ENCODE measurements around the gene SPDYE16.
A peak's percentile ranks its signal among the peaks of the same experiment; 100 is the strongest.
"Not testable (repeated sequence)": the region's sequence is repeated elsewhere in the genome, so short reads cannot be mapped to it uniquely, and the experiment has no call there.

SPDYE16 gene, protein sequence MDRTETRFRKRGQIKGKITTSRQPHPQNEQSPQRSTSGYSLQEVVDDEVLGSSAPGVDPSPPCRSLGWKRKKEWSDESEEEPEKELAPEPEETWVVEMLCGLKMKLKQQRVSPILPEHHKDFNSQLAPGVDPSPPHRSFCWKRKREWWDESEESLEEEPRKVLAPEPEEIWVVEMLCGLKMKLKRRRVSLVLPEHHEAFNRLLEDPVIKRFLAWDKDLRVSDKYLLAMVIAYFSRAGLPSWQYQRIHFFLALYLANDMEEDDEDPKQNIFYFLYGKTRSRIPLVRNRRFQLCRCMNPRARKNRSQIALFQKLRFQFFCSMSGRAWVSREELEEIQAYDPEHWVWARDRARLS

DNA sequence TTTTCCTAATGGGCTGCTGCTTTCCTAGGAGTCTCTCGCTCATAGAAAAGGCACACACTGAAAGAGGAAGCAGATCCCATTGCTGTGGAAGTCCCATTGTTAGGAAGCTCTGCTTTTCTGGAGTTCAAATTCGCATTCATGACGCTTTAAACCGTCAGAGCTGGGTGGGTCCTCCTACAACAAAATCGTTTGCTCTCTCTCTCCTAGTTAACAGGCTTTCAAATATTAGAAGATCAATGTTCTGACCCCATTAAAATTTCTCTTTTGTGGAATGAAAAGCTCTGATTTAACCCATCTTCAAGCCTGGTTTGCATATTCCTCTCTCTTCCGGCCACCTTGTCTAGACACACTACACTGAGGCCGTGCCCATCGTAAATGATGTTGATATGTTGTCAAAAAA, at the start of gene SPDYE16:
TSS of gene SPDYE16 (minus strand) at position 101 of the 400 bp plus-strand sequence. CDS start 1,838 bp downstream, outside the sequence.
- not testable (repeated sequence) for H3K4me1 ChIP-seq (ENCODE audit: control insufficient read depth in 1 of 2, insufficient read depth in 1 of 2, low read depth in 1 of 2, low read length in 1 of 2); H3K4me3 ChIP-seq (ENCODE audit: low read depth in 1 of 2, low read length in 1 of 2); H3K27ac ChIP-seq; H3K27me3 ChIP-seq; H3K36me3 ChIP-seq; H3K9me3 ChIP-seq

DNA sequence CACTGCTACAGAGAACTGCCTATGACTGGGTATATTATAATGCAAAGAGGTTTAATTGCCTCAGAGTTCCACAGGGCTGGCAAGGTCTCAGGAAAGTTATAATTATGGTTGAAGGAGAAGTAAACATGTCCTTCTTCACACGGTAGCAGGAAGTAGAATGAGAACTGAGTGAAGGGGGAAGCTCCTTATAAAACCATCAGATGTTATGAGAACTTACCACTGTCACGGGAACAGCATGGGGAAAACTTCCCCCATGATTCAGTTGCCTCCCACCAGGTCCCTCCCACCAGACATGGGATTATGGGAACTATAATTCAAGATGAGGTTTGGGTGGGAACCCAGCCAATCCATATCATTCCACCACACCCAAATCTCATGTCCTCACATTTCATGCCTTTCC, 49.6 kb upstream of the SPDYE16 start:
- H3K9me3 ChIP-seq; H3K36me3 ChIP-seq; H3K4me3 ChIP-seq (ENCODE audit: low read depth in 1 of 2, low read length in 1 of 2); H3K27me3 ChIP-seq: not testable (repeated sequence)
- peaks cover 17 to 19% of the 10 kb centered on the region in 2 experiments for H3K4me1 ChIP-seq (ENCODE audit: control insufficient read depth in 1 of 2, insufficient read depth in 1 of 2, low read depth in 1 of 2, low read length in 1 of 2)
- peak overlapping the region; percentile 63 for H3K27ac ChIP-seq

DNA sequence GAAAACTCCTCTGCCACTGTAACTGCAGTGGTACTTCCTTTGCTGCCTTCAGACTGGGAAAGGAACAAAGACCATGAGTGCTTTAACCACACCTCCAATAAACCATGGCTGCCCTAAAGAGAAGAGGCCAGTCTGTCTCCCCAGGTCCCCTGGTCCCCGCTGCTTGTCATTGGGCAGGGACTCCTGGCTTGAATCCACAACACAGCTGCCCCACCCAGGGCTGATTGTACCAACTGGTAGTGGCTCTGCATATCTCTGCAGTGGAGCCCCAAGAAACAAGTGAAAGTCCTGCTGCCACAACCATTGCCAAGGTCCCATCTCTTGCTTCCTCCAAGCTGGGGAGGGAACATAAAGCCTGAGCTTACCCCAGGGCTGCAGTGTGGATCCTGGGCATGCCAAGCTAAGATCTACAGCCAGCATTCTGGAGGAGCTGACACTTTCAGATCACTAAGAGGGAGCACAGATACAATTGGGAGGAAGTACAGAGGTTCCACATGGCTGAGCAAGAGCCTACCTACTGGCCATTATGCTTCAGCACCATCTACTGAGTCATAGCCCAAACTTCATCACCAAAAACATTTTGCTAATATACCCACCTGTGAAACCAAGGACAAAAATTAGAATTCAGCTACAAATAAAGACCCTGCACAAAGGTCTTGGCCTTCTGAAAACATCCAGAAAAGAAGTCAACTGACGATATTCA, 48.7 kb upstream of the SPDYE16 start:
- not testable (repeated sequence) for H3K9me3 ChIP-seq; H3K4me3 ChIP-seq (ENCODE audit: low read depth in 1 of 2, low read length in 1 of 2); H3K36me3 ChIP-seq; H3K27me3 ChIP-seq
- peaks cover 20 to 22% of the 10 kb centered on the region in 2 experiments for H3K4me1 ChIP-seq (ENCODE audit: control insufficient read depth in 1 of 2, insufficient read depth in 1 of 2, low read depth in 1 of 2, low read length in 1 of 2)
- H3K27ac ChIP-seq, result peak overlapping the region; percentile 63

DNA sequence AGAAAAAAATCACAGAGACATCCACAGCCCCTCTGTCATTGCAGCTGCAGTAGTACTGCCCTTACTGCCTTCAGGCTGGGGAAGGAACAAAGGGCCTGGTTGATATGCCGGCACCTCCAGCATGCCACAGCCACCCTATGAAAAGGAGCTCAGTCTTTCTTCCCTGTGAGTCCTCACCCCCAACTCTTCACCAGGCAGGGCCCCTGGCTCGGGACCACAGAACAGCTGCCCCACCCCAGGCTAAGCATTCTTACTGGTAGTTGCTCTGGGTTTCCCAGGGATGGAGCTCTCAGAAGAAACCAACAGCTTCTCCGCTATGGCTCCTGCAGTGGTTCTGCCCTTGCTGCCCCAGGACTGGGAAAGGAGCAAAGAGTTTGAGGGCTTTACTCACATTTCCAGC, 47.9 kb upstream of the SPDYE16 start:
- H3K27ac ChIP-seq; H3K27me3 ChIP-seq; H3K4me3 ChIP-seq (ENCODE audit: low read depth in 1 of 2, low read length in 1 of 2); H3K36me3 ChIP-seq; H3K9me3 ChIP-seq: not testable (repeated sequence)
- peaks cover 20 to 22% of the 10 kb centered on the region in 2 experiments for H3K4me1 ChIP-seq (ENCODE audit: control insufficient read depth in 1 of 2, insufficient read depth in 1 of 2, low read depth in 1 of 2, low read length in 1 of 2)

DNA sequence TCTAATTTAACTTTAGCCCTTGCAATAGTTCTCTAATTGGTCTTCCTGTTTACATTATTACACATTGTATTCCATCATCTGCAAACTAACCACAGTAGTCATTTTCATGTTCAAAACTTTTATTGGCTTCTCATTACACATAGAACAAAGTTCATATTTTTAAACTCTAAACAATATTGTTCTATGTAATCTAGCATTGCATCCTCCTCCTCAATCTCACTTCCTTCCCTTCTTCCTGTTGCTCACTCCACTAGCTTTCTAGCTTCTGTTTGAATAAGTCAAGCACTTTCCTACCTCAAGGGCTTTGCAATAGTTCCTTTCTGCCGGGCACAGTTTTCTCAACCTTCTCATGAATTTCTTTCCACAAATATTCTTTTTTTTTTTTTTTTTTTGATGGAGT, 45.5 kb upstream of the SPDYE16 start:
- peaks cover 21 to 22% of the 10 kb centered on the region in 2 experiments for H3K4me1 ChIP-seq (ENCODE audit: control insufficient read depth in 1 of 2, insufficient read depth in 1 of 2, low read depth in 1 of 2, low read length in 1 of 2)
- H3K27ac ChIP-seq, result peak overlapping the region; percentile 78
- H3K4me3 ChIP-seq (ENCODE audit: low read depth in 1 of 2, low read length in 1 of 2), result not testable (repeated sequence)

DNA sequence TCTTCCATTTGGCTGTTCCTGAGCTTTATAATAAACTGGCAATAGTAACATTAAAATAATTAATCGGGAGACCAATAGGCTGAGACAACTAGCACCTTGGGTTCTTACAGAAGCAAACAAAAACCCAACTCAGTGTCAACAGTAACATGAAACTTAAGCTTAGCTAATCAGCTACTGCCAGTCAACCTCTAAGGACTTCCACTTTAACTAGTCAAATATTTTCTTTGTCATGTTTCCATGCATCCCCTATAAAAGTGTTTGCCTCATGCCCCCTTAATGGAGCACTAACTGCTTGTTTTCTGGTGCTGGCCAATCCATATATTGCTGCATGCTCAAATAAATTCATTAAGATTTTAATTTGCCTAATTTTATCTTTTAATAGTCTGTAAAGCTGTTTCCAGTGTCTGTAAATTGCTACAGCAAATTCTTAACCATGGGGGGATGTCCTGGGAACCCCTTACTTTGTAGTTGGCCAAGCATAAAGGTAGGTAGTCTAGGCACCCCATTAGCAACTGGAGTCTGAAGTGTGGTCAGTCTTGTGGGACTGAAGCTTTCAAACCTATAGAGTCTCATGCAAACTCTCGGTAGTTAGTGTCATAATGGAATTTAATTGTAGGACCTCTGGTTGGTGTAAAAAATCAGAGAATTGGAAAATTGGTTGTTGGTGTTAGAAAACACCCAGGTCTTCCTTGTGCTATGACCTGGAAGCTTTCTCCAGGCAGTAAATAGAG, 43.7 kb upstream of the SPDYE16 start:
- not testable (repeated sequence) for H3K4me3 ChIP-seq (ENCODE audit: low read depth in 1 of 2, low read length in 1 of 2); H3K9me3 ChIP-seq; H3K36me3 ChIP-seq; H3K27me3 ChIP-seq; H3K27ac ChIP-seq
- peaks cover 23% of the 10 kb centered on the region in 2 experiments for H3K4me1 ChIP-seq (ENCODE audit: control insufficient read depth in 1 of 2, insufficient read depth in 1 of 2, low read depth in 1 of 2, low read length in 1 of 2)

More for the DNA sequence above, 45.5 kb upstream of the SPDYE16 start:
- H3K9me3 ChIP-seq, H3K27me3 ChIP-seq, H3K36me3 ChIP-seq: not testable (repeated sequence)

DNA sequence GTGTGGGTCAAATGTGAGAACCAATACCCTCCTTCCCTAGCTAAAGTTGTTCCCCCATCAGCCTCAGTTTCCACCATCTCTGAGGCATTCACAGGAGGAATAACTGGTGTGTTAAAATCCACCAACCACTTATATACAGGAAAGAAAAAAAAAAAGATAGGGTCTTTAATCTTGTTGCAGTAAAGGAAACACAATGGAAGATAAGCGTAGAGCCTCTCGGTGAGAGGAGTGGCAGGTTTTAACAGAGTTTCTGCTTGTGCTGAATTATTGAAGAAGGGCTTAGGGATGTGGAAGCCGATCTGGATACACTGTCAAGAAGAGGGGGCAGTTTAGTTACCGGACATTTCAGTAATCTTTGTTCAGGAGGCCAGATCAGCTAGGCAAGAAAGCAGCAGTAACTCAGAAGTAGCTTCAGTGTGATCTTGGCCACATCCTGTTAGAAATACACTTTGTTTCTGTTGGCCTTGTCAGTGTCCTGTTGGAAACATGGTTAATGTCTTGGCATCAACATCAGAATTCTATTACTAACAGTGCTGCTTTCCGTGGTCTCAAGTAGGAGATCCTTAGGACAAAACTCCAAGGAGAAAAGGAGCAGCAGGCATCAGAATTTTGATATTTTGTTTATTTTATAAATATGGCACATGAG, 40.7 kb upstream of the SPDYE16 start:
- H3K36me3 ChIP-seq, result not testable (repeated sequence)

DNA sequence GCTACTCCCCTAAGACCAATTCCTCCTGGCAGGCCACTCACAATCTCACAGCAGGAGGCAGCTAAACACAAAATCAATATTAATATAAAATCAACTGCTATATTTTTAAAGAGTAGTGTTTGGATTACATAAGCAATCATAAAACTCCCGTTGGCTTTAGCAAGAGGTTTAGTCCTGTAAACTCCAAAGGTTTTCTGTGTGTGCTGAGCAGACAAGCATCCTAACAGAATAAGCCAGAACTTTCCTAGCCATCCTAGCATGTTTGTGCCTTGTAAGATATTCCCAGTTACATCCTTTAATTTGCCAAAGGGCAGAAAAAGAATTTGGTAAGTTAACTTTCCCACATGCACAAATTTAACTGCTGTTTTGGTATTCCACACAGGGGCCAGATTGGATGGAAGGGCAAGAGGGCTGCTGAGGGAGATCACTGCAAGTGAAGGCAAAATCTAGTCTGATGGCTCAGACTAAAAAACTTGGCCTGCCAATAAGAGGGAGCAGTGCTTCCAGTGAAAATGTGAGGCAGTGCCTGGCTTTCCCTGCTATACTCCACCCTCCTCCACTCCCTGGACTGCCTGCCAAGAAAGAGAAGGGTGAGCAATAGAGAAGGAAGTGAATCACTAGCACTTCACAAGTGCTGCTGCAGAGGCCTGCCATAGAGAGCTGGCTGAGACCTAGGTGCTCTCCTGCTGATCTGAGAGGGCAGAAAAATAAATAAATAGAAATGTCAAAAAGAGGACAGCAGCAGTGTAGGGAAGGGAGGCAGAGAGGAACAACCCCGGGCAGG, 39.9 kb upstream of the SPDYE16 start:
- not testable (repeated sequence) for H3K27ac ChIP-seq; H3K4me3 ChIP-seq (ENCODE audit: low read depth in 1 of 2, low read length in 1 of 2); H3K36me3 ChIP-seq; H3K9me3 ChIP-seq; H3K27me3 ChIP-seq
- H3K4me1 ChIP-seq (ENCODE audit: control insufficient read depth in 1 of 2, insufficient read depth in 1 of 2, low read depth in 1 of 2, low read length in 1 of 2), result peaks cover 9 to 13% of the 10 kb centered on the region in 2 experiments

More for the DNA sequence above, 40.7 kb upstream of the SPDYE16 start:
- H3K9me3 ChIP-seq; H3K4me3 ChIP-seq (ENCODE audit: low read depth in 1 of 2, low read length in 1 of 2); H3K27me3 ChIP-seq; H3K27ac ChIP-seq: not testable (repeated sequence)
- H3K4me1 ChIP-seq (ENCODE audit: control insufficient read depth in 1 of 2, insufficient read depth in 1 of 2, low read depth in 1 of 2, low read length in 1 of 2), result peaks cover 11 to 17% of the 10 kb centered on the region in 2 experiments

DNA sequence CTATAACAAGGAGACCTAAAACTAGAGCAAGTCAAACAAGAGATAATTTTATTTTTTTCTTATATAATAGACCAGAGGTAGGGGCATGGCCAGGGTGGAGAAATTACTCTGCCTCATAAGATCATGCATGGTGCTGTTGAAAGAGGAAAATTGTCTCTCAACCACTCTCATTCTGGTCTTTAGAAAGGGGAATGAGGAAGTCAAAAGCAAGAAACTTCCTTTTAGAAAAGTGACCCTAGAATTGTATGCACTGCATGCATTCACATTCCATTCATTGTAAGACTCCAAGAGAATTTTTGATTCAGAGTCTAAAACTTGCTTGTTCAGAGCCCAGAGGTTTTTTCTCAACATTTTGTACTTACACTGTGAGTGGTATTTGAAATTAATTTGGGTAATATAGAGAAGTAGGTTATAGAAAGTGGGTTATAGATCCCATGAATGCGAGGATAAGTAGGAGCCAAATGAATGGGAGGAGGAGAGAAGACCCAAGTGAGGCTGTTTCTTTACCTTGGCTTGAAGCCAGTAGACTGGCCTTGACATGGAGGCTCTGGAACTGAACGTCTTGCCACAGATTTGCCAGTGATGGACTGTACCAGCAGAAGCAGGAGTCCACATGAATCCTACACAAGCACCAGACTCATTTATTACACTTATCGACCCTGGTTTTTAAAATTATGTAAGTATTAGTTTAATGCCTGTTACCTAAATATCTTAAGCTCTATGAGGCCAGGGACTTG, 33.0 kb upstream of the SPDYE16 start:
- H3K4me3 ChIP-seq (ENCODE audit: low read depth in 1 of 2, low read length in 1 of 2); H3K9me3 ChIP-seq; H3K27me3 ChIP-seq; H3K36me3 ChIP-seq: not testable (repeated sequence)
- Histone ChIP-seq H3K27ac (peak overlapping the region; percentile 63), H3K4me1 (ENCODE audit: control insufficient read depth in 1 of 2, insufficient read depth in 1 of 2, low read depth in 1 of 2, low read length in 1 of 2) (peaks cover 11 to 12% of the 10 kb centered on the region in 2 experiments)

DNA sequence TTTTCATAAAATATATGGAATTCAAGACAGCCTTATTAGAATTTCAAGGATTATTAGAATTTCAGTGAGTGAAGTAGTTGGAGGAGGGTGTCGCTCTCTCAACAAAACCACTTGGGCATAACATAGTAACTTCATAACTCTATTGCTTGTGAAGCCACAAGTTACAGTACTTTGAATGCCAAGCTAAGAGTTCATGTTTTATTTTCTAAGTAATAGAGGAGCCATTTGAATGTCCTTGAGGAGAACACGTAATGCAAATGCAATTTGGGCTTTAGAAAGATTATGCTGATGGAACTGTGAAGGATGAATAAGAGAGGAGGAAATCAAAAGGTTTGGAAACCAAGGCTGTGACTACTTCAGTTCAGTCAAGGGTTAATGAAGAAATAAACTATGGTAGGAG, 32.3 kb upstream of the SPDYE16 start:
- H3K36me3 ChIP-seq; H3K27ac ChIP-seq; H3K4me3 ChIP-seq (ENCODE audit: low read depth in 1 of 2, low read length in 1 of 2); H3K27me3 ChIP-seq; H3K9me3 ChIP-seq: not testable (repeated sequence)
- H3K4me1 ChIP-seq (ENCODE audit: control insufficient read depth in 1 of 2, insufficient read depth in 1 of 2, low read depth in 1 of 2, low read length in 1 of 2), result peaks cover 11 to 14% of the 10 kb centered on the region in 2 experiments

DNA sequence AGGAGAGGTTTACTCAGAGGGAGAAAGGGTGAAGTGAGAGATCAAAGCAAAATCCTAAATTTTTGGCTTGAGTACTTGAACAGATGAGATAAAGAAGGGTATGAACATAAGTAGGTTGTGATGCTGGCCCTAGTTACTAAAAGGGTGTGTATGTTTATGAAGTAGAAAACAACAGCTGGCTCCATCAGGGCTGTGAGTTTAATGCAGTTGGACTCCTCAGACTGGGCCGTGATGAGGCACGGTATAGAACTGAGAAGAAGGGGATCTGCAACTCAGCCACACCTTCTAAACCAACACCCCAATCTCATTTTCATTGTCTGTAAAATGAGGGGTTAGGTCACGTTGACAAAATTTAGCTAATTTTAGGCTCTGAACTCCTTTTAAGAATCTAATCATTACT, 29.2 kb upstream of the SPDYE16 start:
- H3K27me3 ChIP-seq; H3K27ac ChIP-seq; H3K36me3 ChIP-seq; H3K9me3 ChIP-seq; H3K4me3 ChIP-seq (ENCODE audit: low read depth in 1 of 2, low read length in 1 of 2): not testable (repeated sequence)
- peaks cover 15 to 22% of the 10 kb centered on the region in 2 experiments for H3K4me1 ChIP-seq (ENCODE audit: control insufficient read depth in 1 of 2, insufficient read depth in 1 of 2, low read depth in 1 of 2, low read length in 1 of 2)

DNA sequence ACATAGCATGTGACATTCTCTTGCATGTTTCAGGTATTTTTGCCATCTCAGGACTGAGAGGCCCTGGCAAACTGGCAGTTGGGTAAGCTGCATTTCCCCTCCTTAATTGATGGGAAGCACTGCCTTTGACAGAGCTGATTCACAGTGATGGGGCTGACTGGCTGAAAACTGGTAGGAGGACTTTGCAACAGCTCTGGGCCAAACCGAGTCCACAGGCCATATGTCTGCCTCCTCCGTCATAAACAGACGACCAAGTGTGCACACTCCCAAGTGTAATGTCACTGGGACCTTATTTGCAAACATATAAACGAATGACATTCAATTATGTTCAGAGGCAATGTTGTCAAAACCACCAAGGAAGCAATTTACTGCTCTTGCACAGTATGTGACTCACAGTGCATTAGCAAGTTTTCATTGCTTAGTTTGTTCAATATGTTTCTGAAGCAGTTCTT, 27.3 kb upstream of the SPDYE16 start:
- Histone ChIP-seq H3K27ac (peak overlapping the region; percentile 47), H3K4me1 (ENCODE audit: control insufficient read depth in 1 of 2, insufficient read depth in 1 of 2, low read depth in 1 of 2, low read length in 1 of 2) (peaks cover 5 to 11% of the 10 kb centered on the region in 2 experiments)
- not testable (repeated sequence) for H3K27me3 ChIP-seq; H3K9me3 ChIP-seq; H3K36me3 ChIP-seq; H3K4me3 ChIP-seq (ENCODE audit: low read depth in 1 of 2, low read length in 1 of 2)
